Tibial artery (tissue), 4 donors: ENCODE measurements around the gene INPP4A.

Source experiments
- DNase-seq, 2 donors: peaks; one replicate each; pipeline ENCODE4 v3.0.0-alpha.2; 2019
- H3K27ac ChIP-seq, 2 donors: fragments of 200-600 bp; sonication (generic) in 1 of 2; 1 replicate in 1 of 2; 2 replicates in 1 of 2; pipeline ENCODE4 v1.5.1; 2018 to 2019; ENCODE audit warnings: mild to moderate bottlenecking in 1 of 2
- H3K27me3 ChIP-seq, 2 donors: fragments of 200-600 bp; sonication (generic) in 1 of 2; one replicate each; pipeline versions ENCODE4 v1.5.1 to v1.6.0; 2016 to 2019
- H3K36me3 ChIP-seq, 3 donors: fragments of 200-600 bp; sonication (generic) in 2 of 3; one replicate each; pipeline ENCODE4 v1.5.1; 2016 to 2019; ENCODE audit warnings: mild to moderate bottlenecking in 2 of 3
- H3K4me1 ChIP-seq, 4 donors: fragments of 200-600 bp; sonication (generic) in 2 of 4; 1 replicate in 3 of 4; 2 replicates in 1 of 4; pipeline ENCODE4 v1.5.1; 2016 to 2019
- H3K4me3 ChIP-seq, 2 donors: fragments of 200-600 bp; sonication (generic) in 1 of 2; 1 replicate in 1 of 2; 2 replicates in 1 of 2; pipeline ENCODE4 v1.5.1; 2018 to 2019; ENCODE audit warnings: mild to moderate bottlenecking in 2 of 2
- H3K9me3 ChIP-seq, 3 donors: fragments of 200-600 bp; sonication (generic) in 1 of 3; one replicate each; pipeline ENCODE4 v1.5.1; 2016 to 2019
- intact Hi-C: fragments of 100-400 bp; cut with DNase I; formaldehyde crosslinking; loops from one replicate; pipeline ENCODE4 v1.15.0; 2023; ENCODE audit warnings: low total_unique reads
- TF ChIP-seq, protein P1 (sequence below), 2 experiments: fragments of 200-600 bp in 1 of 2; fragments of 450-650 bp in 1 of 2; IDR thresholded peaks; one replicate each; pipeline ENCODE4 v1.5.1; 2017 to 2019; ENCODE audit warnings: antibody characterized with exemption in 2 of 2, mild to moderate bottlenecking in 1 of 2, moderate library complexity in 1 of 2

The INPP4A gene

DNA sequence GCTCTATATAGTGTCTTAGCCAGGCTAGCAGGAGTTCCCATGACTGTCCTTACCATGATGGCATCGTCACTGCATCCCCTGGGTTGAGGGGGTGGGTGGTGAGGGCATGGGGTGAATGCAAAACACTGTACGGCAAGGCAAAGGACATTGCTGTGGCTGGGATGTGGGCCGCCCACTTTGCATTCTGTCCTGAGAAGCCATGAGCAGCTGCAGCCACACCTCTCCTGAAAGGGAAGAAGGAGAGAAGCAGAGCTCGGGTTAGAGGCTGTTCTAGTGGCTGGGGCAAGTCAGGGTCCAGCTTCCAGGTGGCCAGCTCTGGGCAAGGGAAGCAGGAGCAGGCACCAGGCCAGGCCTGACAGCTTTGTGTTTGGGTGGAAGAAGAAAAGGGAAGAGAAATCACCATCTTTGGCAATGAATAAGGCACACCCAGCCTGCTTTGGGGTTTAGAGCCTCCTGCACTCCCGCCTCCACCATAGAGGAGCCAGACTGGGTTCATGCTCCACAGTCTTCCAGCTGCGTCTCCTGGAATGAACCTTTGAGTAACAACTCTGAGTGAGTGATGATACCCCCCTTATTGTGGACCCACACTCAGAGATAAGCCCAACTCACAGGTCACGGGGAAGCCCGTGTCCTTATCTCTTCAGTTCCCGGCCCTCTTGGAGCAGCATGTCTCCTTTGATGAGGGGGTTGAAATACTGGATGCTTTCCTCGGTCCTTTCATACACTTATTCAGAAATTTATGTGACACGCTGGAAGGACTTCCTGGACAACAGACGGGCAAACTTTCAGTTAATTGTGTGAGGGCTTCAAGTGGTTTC lies 63.4 kb downstream of the INPP4A start:
- peak; percentile 66 to 80 for DNase-seq
- TF ChIP-seq, protein P1, sequence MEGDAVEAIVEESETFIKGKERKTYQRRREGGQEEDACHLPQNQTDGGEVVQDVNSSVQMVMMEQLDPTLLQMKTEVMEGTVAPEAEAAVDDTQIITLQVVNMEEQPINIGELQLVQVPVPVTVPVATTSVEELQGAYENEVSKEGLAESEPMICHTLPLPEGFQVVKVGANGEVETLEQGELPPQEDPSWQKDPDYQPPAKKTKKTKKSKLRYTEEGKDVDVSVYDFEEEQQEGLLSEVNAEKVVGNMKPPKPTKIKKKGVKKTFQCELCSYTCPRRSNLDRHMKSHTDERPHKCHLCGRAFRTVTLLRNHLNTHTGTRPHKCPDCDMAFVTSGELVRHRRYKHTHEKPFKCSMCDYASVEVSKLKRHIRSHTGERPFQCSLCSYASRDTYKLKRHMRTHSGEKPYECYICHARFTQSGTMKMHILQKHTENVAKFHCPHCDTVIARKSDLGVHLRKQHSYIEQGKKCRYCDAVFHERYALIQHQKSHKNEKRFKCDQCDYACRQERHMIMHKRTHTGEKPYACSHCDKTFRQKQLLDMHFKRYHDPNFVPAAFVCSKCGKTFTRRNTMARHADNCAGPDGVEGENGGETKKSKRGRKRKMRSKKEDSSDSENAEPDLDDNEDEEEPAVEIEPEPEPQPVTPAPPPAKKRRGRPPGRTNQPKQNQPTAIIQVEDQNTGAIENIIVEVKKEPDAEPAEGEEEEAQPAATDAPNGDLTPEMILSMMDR (IDR thresholded peaks at IDR 0.05): no peak
- H3K27me3 ChIP-seq: no peaks in the 10 kb centered on the region
- H3K9me3 ChIP-seq: no peaks in the 10 kb centered on the region
- H3K27ac ChIP-seq: peak overlapping the region in 1 of 2 donors; percentile 24
- H3K4me3 ChIP-seq: no peak overlapping the region
- intact Hi-C loops: no loop called here
- H3K36me3 ChIP-seq: no peaks in the 10 kb centered on the region
- H3K4me1 ChIP-seq: peaks cover 0 to 35% (median 23%) of the 10 kb centered on the region in 4 donors

DNA sequence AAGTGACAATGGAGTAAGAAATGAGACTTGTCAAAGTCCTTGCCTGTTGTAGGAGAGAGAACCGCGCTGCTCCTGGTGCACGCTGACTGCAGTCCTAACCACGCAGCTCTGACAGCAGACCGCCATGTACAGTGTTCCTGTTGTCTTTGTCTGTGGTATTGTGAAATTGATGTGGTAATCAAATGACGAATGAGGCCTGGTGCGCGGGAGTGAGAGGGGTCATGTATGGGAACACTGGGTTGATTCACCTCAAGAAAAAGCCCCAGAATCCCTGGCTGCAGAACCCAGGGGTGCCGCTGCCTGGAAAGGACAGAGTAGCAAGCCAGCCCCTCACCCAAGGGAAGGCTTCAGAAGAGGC lies 64.0 kb downstream of the INPP4A start:
- intact Hi-C loops: no loop called here
- Histone ChIP-seq H3K27ac (peak overlapping the region in 1 of 2 donors; percentile 24), H3K36me3 (no peaks in the 10 kb centered on the region), H3K4me3 (no peak overlapping the region), H3K4me1 (peaks cover 0 to 29% (median 20%) of the 10 kb centered on the region in 4 donors), H3K27me3 (no peaks in the 10 kb centered on the region), H3K9me3 (no peaks in the 10 kb centered on the region)
- TF ChIP-seq, protein P1 (IDR thresholded peaks at IDR 0.05): no peak
- peak; percentile 53 to 76 for DNase-seq

DNA sequence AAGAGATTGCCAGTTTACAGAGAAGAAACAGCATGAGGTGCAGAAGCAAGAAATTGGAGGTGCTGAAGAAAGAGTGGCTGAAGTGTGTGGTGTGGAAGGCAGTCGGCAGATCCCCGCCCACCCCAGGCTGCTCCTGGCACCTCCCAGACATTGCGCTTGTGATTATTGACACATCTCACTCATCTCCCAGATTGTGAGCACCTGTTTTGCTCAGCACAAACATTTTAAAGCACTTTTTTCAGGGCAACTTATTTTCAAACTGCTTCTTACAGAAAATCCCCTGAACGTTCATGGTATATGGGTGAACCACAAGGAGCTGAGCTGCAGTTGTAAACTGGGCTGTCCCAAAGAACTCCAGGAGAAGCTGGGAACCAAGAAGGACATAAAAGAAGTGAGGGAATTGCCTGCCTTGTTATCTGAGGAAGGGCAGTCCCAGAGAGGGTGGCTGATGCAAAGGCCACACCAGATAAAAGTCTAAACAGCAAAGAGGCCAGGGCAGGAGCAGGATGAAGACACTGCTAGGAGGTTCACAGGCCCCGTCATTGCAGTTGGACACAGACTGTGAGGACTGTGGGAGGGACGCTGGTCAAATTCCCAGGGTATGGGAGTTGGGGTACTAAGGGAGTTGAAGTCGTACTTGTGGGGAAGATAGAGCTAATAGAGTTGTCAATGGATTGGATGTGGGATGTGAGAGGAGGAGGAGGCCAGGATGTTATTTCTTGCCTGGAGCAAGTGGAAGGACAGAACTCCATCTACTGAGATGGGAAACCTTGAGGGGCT lies 65.1 kb downstream of the INPP4A start:
- intact Hi-C loops: no loop called here
- Histone ChIP-seq H3K36me3 (no peaks in the 10 kb centered on the region), H3K27me3 (no peaks in the 10 kb centered on the region), H3K9me3 (no peaks in the 10 kb centered on the region), H3K4me3 (no peak overlapping the region), H3K4me1 (peaks cover 0 to 22% (median 10%) of the 10 kb centered on the region in 4 donors), H3K27ac (no peak overlapping the region)
- TF ChIP-seq, protein P1 (IDR thresholded peaks at IDR 0.05): no peak
- DNase-seq: no peak

DNA sequence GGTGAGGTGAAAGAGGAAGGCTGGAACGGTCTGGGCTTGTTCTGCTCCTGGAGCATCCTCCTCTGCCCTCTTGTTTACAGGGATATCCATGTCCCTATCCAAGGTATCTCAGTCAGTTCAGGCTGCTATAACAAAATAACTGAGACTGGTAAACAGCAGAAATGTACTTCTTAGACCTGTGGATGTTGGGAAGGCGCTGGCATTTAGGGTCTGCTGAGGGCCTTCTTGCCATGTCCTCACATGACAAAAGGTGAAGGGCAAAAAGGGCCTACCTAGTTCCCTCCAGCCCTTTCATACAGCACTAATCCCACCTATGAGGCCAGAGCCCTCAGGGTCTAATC lies 65.6 kb downstream of the INPP4A start:
- Histone ChIP-seq H3K9me3 (no peaks in the 10 kb centered on the region), H3K36me3 (no peaks in the 10 kb centered on the region), H3K4me1 (peaks cover 0 to 22% (median 5%) of the 10 kb centered on the region in 4 donors), H3K27me3 (no peaks in the 10 kb centered on the region), H3K4me3 (no peak overlapping the region), H3K27ac (no peak overlapping the region)
- DNase-seq: no peak
- TF ChIP-seq, protein P1 (IDR thresholded peaks at IDR 0.05): no peak
- intact Hi-C loops: no loop called here

DNA sequence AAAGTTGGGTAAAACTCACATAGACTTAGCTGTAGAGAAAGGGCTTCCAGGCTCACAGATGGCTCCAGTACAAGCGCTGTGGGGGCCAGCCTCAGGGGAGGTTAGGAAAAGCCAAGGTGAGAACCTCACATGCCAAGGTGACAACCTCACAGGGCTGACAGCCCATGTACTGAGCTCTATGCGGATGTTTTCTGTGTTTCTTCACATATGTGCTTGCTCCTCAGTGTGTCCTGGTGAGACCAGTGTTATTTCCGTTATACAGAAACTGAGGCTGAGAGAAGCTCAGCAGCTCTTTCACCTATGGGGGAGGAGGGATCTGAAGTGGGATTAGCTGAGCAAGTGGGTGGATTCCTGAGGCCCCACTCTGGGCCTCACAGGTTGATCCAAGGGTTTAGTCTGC lies 67.3 kb downstream of the INPP4A start:
- no peaks in the 10 kb centered on the region for H3K27me3 ChIP-seq
- H3K36me3 ChIP-seq: no peaks in the 10 kb centered on the region
- DNase-seq: no peak
- no peak overlapping the region for H3K27ac ChIP-seq
- intact Hi-C loops: no loop called here
- H3K9me3 ChIP-seq: no peaks in the 10 kb centered on the region
- peaks cover 0 to 10% (median 2%) of the 10 kb centered on the region in 4 donors for H3K4me1 ChIP-seq
- no peak overlapping the region for H3K4me3 ChIP-seq
- TF ChIP-seq, protein P1 (IDR thresholded peaks at IDR 0.05): no peak
